ENCODE results near the gene PITPNC1.

- TF ChIP-seq HNF1B (CRISPR knock-in tag; IDR thresholded peaks at IDR 0.05) (no peak), POLR2A (IDR thresholded peaks at IDR 0.05; ENCODE audit: insufficient read depth in 1 of 2, low read depth in 2 of 2, low read length in 2 of 2) (no peak), ZBTB10 (CRISPR knock-in tag; IDR thresholded peaks at IDR 0.05; ENCODE audit: borderline replicate concordance) (no peak), CEBPZ (IDR thresholded peaks at IDR 0.05; ENCODE audit: low read length) (no peak), ONECUT2 (CRISPR knock-in tag; IDR thresholded peaks at IDR 0.05) (no peak), ZZZ3 (CRISPR knock-in tag; IDR thresholded peaks at IDR 0.05; ENCODE audit: borderline replicate concordance) (no peak), ZNF816 (CRISPR knock-in tag; IDR thresholded peaks at IDR 0.05; ENCODE audit: borderline replicate concordance) (no peak)
These were observed 115.2 kb downstream of the PITPNC1 start for GRCh38 chr17:67492251-67492740.
